ENCODE data around the gene OR5D13.

Gene OR5D13, protein sequence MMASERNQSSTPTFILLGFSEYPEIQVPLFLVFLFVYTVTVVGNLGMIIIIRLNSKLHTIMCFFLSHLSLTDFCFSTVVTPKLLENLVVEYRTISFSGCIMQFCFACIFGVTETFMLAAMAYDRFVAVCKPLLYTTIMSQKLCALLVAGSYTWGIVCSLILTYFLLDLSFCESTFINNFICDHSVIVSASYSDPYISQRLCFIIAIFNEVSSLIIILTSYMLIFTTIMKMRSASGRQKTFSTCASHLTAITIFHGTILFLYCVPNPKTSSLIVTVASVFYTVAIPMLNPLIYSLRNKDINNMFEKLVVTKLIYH

DNA sequence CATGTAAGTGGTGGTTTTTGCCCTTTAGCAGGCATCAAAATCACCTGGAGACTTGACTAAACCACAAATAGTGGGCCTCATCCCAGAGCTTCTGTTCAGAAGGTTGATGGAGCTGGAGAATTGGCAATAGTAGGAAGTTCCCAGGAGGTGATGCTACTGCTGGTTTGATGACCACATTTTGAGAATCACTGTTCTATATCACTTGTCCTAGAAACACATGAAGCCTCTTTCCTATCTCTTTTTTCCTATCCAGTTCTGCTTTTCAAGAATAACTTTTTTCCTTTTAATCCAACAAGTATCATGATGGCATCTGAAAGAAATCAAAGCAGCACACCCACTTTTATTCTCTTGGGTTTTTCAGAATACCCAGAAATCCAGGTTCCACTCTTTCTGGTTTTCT is at the start of gene OR5D13:
TSS of gene OR5D13 (plus strand) at position 301 of the 400 bp plus-strand sequence. CDS start at position 301, 0 bp downstream.
- no peak for DNase-seq

DNA sequence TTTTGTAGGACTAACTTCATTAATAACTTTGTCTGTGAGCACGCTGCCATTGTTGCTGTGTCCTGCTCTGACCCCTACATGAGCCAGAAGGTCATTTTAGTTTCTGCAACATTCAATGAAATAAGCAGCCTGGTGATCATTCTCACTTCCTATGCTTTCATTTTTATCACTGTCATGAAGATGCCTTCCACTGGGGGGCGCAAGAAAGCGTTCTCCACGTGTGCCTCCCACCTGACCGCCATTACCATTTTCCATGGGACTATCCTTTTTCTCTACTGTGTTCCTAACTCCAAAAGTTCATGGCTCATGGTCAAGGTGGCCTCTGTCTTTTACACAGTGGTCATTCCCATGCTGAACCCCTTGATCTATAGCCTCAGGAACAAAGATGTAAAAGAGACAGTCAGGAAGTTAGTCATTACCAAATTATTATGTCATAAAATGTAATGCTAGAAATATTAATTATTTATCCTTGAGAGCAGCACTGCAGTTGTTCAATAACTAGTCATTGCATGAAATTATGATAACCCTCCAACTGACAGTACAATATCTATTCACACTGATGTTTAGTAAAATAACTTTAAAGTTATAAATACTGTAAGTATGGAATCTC is 46.4 kb upstream of the OR5D13 start:
- DNase-seq, result no peak

DNA sequence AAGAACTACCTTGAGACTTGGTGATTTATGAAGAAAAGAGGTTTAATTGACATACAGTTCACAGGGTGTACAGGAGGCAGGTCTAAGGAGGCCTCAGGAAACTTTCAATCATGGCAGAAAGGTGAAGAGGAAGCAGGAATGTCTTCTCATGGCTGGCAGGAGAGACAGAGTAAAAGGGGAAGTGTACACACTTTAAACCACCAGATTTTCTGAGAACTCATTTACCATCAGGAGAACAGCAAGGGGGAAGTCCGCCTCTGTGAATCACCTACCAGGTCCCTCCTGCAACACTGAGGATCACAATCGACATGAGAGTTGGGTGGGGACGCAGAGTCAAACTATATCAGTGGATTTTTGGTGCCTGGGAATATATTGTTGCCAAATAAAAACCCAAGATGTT is 40.3 kb upstream of the OR5D13 start:
- no peak for DNase-seq

DNA sequence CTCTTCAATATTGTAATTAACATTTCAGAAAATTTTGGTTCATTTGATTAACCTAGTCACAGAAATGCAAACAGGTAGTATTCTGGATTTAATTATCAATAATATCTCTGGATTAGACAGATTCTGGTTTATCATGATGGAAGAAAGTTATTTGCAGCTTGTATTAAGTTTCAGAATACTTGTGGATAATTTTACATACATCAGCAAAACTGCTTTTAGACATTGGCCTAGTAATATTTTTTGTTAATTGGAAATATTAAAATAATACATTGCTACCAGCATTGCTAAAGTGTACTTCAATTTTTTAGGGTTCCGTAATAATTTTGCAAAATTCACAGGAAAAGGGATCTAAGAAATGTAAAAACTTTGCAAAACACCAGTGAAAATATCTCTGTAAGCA is 18.4 kb downstream of the OR5D13 start:
- no peak for DNase-seq

DNA sequence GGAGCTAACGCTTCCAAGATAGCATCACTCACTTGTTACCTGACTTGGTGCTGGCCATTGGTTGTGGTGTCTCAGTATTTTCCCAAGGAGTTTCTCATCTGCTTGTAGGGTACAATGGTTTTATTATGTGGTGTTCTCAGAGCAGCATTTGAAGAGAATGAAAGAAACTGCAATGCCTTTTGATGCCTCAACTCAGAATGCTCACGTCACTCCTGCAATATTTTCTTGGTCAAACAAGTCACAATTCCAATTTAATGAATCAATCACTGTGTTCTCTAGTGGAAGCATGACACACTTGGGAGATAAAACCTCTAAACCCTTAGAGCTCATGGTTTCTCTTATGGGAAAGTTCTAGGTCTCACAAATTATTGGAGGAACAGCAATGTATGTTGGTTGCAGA is 20.1 kb downstream of the OR5D13 start:
- no peak for DNase-seq

DNA sequence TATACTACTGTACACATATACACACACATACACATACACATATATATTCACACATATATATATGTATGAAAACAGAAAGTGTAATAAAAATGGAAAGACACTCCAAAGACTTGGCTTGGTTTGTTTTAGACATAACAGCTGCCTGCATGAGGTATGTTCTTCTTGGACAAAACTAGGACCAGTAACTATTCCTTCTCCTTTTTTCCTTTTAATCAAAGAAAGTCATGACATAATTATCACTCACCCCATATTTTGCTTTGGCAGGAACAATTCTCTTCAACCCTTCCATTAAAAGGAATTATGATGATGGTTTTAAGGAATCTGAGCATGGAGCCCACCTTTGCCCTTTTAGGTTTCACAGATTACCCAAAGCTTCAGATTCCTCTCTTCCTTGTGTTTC is 22.0 kb downstream of the OR5D13 start, which contains the start of gene OR5D14:
TSS of gene OR5D14 (plus strand) at position 301 of the 400 bp plus-strand sequence. CDS start at position 301, 0 bp downstream.
- DNase-seq, result no peak

DNA sequence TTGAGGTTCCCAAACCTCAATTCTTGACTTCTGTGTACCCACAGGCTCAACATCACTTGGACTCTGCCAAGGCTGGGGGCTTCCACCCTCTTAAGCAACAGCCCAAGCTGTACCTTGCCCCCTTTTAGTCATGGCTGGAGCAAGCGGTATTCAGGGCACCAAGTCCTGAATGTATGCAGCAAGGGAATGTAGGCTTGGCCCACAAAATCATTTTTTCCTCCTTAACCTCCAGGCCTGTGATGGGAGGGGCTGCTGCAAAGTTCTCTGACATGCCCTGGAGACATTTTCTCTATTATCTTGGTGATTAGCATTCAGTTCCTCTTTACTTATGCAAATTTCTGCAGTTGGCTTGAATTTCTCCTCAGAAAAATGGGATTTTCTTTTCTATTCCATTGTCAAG is 33.0 kb downstream of the OR5D13 start:
- DNase-seq, result no peak

DNA sequence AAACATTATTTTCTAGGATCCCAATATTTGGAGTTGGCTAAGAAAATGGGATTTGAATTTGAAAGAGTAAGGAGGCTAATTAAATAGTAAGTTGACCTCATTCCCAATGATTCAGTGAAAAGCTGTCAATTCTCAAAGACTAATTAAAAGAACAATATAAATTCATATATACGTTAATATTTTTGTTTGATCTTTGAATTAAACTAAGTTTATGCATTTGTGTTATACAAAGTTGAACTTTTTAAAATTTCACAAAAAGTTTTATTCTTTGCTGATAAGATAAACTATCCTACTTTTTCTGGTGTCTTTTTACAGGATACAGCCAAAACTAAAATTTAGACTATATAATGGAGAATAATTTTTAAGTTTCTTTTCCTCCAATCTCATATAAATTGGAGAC is 37.8 kb downstream of the OR5D13 start, which contains the start of gene OR5L1:
TSS of gene OR5L1 (plus strand) at position 301 of the 400 bp plus-strand sequence. CDS start 100 bp downstream, outside the sequence.
- no peak for DNase-seq

DNA sequence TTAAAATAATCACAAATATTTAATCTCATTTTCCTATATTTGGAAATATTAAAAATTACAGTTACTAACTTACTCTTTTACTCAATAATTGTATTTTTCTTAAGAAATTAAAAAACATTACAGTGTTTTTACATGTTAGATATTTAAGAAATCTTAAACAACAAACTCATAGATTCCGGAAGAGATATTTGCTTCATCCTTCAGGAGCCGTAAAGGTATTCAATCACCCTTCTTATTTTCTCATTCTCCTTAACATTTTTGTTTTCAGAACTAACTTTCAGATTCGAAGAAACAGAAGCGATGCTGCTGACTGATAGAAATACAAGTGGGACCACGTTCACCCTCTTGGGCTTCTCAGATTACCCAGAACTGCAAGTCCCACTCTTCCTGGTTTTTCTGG is 46.1 kb downstream of the OR5D13 start, which contains the start of gene OR5D18:
TSS of gene OR5D18 (plus strand) at position 301 of the 400 bp plus-strand sequence. CDS start at position 301, 0 bp downstream.
- no peak for DNase-seq
